HG03064 (cell line): Measurements from ENCODE around the gene MAST1.
"Not testable (repeated sequence)": the region's sequence is repeated elsewhere in the genome, so short reads cannot be mapped to it uniquely, and the experiment has no call there.

Source experiments
- ATAC-seq: cut with Tn5 transposase; IDR thresholded peaks from one replicate; pipeline ENCODE4 v1.9.1; 2021; ENCODE audit warnings: low read depth; ENCODE audit not compliant: unreplicated experiment

Gene MAST1

GRCh38 chr19:12838886-12839756, 806 bp downstream of the MAST1 start:
- no peak for ATAC-seq

GRCh38 chr19:12840091-12841079, 2.1 kb downstream of the MAST1 start:
- ATAC-seq, result no peak

GRCh38 chr19:12841094-12841493, 2.8 kb downstream of the MAST1 start:
- no peak for ATAC-seq

- ATAC-seq, result no peak
These were observed 4.2 kb downstream of the MAST1 start for GRCh38 chr19:12842511-12842910.

- no peak for ATAC-seq
These were observed 5.0 kb downstream of the MAST1 start for GRCh38 chr19:12843328-12843727.

GRCh38 chr19:12843999-12844732, 5.9 kb downstream of the MAST1 start:
- no peak for ATAC-seq

GRCh38 chr19:12846613-12847012, 8.3 kb downstream of the MAST1 start:
- not testable (repeated sequence) for ATAC-seq

- ATAC-seq, result no peak
These were observed 9.1 kb downstream of the MAST1 start for GRCh38 chr19:12847159-12848139.

- no peak for ATAC-seq
These were observed 18.3 kb downstream of the MAST1 start for GRCh38 chr19:12856653-12857052.

GRCh38 chr19:12858041-12858928, 20.0 kb downstream of the MAST1 start:
- no peak for ATAC-seq

GRCh38 chr19:12859546-12859945, 21.2 kb downstream of the MAST1 start:
- no peak for ATAC-seq

- ATAC-seq, result no peak
These were observed 25.8 kb downstream of the MAST1 start for GRCh38 chr19:12864143-12864542.

- no peak for ATAC-seq
These were observed 26.7 kb downstream of the MAST1 start for GRCh38 chr19:12864721-12865715.

- no peak for ATAC-seq
These were observed 27.6 kb downstream of the MAST1 start for GRCh38 chr19:12865746-12866415.

- no peak for ATAC-seq
These were observed 28.3 kb downstream of the MAST1 start for GRCh38 chr19:12866416-12867119.
